HPDE6-E6E7 (cell line): ENCODE measurements around the gene RIT1.

ENCODE experiments used
- DNase-seq: peaks from one replicate; pipeline ENCODE4 v3.0.0; 2011; ENCODE audit warnings: missing footprints; ENCODE audit errors: extremely low spot score

RIT1 gene

GRCh38 chr1:155892796-155893195 is 18.4 kb downstream of the RIT1 start:
- no peak for DNase-seq

- no peak for DNase-seq
Observed at GRCh38 chr1:155890251-155890650, 20.9 kb downstream of the RIT1 start.

- no peak for DNase-seq
Observed at GRCh38 chr1:155889566-155889965, 21.6 kb downstream of the RIT1 start.

- no peak for DNase-seq
Observed at GRCh38 chr1:155888481-155888880, 22.7 kb downstream of the RIT1 start.

- DNase-seq: no peak
Observed at GRCh38 chr1:155884982-155885381, 26.2 kb downstream of the RIT1 start.

- DNase-seq: no peak
Observed at GRCh38 chr1:155884031-155884960, 26.9 kb downstream of the RIT1 start.

GRCh38 chr1:155882766-155883165 is 28.4 kb downstream of the RIT1 start:
- DNase-seq: no peak

- no peak for DNase-seq
Observed at GRCh38 chr1:155882235-155882634, 28.9 kb downstream of the RIT1 start.

GRCh38 chr1:155880950-155881349 is 30.2 kb downstream of the RIT1 start:
- DNase-seq: no peak

GRCh38 chr1:155880251-155880650 is 30.9 kb downstream of the RIT1 start:
- no peak for DNase-seq

- no peak for DNase-seq
Observed at GRCh38 chr1:155877945-155878344, 33.2 kb downstream of the RIT1 start.

GRCh38 chr1:155873860-155874259 is 37.3 kb downstream of the RIT1 start:
- no peak for DNase-seq

- DNase-seq: no peak
Observed at GRCh38 chr1:155872527-155872926, 38.6 kb downstream of the RIT1 start.

- no peak for DNase-seq
Observed at GRCh38 chr1:155871390-155871789, 39.8 kb downstream of the RIT1 start.

- DNase-seq: no peak
Observed at GRCh38 chr1:155867766-155868165, 43.4 kb downstream of the RIT1 start.

- no peak for DNase-seq
Observed at GRCh38 chr1:155864393-155864792, 46.8 kb downstream of the RIT1 start.

GRCh38 chr1:155861896-155862295 is 49.3 kb downstream of the RIT1 start:
- no peak for DNase-seq

- no peak for DNase-seq
Observed at GRCh38 chr1:155860970-155861510, 50.1 kb downstream of the RIT1 start.

GRCh38 chr1:155859881-155860871 is 51.0 kb downstream of the RIT1 start:
- no peak for DNase-seq

GRCh38 chr1:155859234-155859829 is 51.8 kb downstream of the RIT1 start, which contains the start of gene SYT11:
TSS of gene SYT11 (plus strand) at chr1:155859567. CDS start at chr1:155859762, 195 bp downstream.
- peak; percentile 87 for DNase-seq

GRCh38 chr1:155858800-155859233 is 52.3 kb downstream of the RIT1 start:
- DNase-seq: no peak
